Right kidney (tissue), 1 donor: ENCODE results near the gene CCDC24.

Experiments
- DNase-seq: peaks from one replicate; pipeline ENCODE4 v3.0.0-alpha.2; 2016

CCDC24 gene

DNA sequence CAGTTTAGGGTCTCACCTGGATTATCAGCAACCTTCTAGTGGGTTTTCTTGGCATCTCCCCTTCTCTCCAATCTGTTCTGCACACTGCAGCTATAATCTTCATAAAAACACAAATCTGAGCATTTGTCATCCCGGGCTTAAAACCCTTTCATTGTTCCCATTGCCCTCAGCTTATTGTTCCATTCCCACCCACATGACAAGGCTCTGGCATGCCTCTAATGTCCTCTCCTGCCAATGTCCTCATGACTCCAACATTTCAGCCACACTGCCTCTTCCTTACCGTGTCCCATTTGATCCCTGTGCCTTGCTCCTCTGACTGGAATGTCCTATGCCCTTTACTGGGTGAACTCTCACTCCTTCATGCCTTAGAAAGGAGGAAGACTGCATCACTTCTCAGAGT, 29.1 kb upstream of the CCDC24 start:
- DNase-seq: no peak

DNA sequence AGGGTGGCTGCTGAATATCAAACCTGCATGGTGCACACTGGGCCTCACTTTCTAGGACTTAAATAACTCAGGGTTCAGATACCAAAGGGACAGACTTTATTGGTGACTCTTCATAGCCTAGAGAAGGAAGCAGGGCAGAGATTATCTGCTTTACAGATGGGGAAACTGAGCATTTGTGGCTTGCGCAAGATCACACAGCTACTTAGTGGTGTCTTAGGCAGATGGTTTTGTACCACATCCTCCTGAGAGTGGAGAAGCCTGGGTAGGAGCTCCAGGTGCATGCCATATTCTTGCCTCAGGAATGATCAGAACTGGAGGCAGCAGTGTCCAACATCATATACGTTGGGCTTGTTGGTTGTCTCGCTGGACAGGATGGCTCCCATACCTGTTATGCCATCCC, 28.4 kb upstream of the CCDC24 start:
- DNase-seq: no peak

- no peak for DNase-seq
Measured at GRCh38 chr1:43963890-43964289, 27.5 kb upstream of the CCDC24 start.

DNA sequence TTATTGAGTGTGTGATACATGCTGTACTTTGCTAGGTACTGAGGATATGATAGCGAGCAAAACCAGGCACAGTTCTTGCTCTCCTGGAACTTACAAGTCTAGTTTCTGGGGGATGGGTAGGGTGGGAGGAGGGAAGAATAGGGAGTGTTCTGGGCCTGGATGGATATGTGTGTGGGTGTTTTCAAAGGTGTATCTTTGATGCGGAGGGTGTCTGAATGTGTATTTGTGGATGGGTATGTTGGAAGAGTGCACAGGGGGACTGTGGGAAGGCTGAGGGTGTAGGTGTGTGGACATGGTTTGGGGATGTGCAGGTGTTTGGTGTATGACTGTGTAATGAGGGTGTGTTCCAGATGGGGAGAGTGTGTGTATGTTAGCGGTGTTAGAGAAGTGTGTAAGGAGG, 26.1 kb upstream of the CCDC24 start:
- no peak for DNase-seq

DNA sequence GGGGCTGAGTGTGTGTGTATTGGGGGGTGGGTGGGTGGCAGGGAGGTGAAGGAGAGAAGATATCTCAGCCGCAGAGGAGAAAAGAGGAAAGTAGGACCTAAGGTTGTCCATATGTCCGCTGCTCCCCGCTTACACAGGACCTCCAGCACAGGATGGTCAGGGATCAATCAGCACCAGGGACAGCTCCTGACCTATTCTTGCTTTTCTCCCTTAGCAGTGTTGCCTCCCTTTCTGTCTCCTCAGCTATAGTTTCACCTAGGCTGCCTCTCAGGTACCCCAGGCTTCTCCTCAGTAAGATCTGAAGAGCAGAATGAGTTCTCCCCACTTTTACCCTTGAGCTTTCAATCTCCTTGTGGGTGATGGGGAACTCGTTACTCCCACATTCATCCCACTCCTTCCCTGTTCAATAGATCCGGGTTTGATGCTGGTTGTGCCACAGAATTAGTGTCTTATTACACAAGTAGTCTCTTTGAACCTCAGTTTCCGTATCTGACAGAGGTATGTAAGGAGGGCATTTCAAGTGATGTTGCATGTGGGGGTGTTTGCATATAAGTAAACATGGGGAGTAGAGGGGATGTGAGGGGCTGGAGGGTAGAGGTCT, 23.0 kb upstream of the CCDC24 start:
- DNase-seq: no peak

DNA sequence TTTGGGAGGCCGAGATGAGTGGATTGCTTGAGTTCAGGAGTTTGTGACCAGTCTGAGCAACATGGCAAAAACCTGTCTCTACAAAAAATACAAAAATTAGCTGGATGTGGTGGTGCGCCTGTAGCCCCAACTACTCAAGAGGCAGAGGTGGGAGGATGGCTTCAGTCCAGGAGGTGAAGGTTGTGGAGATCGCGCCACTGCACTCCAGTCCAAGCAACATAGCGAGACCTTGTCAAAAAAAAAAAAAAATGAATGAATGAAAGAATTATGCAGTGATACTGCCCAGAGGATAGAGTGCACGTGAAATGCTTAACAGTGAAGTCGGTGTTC, 22.0 kb upstream of the CCDC24 start:
- no peak for DNase-seq

DNA sequence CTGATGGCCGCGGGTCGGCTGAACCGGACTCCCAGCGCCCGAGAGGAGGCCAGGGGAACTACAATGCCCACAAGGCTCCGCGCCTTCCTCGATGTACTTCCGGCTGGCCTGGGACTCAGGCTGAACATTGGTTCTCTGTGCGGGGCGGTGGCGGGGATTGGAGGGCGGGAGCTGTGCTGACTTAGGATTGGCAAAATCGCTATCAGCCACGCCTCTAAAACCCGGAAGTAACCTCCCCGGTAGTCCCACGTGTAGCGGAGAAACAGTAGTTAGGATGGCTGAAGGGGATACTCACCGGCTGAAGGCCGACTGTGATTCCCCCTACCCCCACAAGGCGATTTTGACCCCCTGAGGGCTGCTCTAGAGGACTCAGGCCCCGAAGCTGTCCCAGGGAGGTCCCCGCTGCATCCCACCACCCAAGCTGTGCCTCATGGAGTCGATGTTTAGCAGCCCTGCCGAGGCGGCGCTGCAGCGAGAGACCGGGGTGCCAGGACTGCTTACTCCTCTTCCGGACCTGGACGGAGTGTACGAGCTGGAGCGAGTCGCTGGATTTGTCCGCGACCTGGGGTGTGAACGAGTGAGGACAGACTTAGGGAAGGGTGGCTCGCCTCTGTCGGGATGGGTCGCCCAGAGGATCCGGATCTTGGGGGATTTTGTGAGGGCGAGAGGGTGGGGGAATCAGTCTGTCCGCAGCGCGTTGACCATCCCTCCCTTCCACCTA, 21.5 kb upstream of the CCDC24 start, which contains the start of gene DPH2:
TSS of gene DPH2 (plus strand) at position 265 of the 721 bp plus-strand sequence. CDS start at position 431, 166 bp downstream.
- DNase-seq: peak; percentile 59

- no peak for DNase-seq
Measured at GRCh38 chr1:43970502-43970901, 20.9 kb upstream of the CCDC24 start.

DNA sequence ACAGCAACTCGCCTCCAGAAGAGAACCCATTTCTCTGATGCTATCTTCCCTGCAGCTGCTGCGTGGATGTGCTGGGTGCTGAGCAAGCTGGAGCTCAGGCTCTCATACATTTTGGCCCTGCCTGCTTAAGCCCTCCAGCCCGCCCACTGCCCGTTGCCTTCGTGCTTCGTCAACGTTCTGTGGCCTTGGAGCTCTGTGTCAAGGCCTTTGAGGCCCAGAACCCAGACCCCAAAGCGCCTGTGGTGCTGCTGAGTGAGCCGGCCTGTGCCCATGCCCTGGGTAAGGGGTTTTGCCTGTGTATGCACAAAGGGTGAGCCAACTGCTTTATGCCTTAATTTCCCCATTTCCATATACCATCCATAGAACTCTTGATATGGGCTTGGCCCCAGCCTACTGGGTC, 20.5 kb upstream of the CCDC24 start:
- DNase-seq: no peak

DNA sequence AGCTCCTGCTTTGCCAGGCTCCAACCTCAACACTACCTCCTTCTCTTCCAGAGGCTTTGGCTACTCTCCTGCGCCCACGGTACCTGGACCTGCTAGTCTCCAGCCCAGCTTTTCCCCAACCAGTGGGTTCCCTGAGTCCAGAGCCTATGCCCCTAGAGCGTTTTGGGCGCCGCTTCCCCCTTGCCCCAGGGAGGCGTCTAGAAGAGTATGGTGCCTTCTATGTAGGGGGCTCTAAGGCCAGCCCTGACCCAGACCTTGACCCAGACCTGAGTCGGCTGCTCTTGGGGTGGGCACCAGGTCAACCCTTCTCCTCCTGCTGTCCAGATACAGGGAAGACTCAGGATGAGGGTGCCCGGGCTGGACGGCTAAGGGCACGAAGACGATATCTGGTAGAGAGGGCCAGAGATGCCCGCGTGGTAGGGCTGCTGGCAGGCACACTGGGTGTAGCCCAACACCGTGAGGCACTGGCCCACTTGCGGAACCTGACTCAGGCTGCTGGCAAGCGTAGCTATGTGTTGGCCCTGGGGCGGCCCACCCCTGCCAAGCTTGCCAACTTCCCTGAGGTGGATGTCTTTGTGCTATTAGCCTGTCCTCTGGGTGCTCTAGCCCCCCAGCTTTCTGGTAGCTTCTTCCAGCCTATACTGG, 19.9 kb upstream of the CCDC24 start:
- DNase-seq: no peak

DNA sequence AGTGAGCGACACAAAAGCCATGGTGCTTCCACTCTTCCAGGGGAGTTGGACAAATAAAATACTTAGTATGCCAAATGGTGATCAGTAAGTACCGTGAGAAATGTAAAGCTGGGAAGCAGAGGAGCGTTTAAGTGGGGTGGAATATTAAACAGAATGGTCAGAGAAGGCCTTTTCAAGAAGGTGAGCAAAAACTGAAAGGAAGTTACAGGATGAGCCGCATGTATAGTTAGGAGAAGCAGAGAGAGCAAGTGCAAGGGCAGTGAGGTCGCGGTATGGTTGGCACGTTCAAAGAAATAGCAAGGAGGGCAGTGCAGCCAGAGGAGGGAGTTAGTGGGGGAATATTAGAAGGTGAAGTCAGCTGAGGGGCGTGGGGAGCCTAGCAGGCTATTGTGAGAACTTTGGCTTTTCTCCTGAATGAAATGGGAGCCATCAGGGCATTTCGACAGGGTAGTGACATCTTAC, 17.4 kb upstream of the CCDC24 start:
- no peak for DNase-seq

DNA sequence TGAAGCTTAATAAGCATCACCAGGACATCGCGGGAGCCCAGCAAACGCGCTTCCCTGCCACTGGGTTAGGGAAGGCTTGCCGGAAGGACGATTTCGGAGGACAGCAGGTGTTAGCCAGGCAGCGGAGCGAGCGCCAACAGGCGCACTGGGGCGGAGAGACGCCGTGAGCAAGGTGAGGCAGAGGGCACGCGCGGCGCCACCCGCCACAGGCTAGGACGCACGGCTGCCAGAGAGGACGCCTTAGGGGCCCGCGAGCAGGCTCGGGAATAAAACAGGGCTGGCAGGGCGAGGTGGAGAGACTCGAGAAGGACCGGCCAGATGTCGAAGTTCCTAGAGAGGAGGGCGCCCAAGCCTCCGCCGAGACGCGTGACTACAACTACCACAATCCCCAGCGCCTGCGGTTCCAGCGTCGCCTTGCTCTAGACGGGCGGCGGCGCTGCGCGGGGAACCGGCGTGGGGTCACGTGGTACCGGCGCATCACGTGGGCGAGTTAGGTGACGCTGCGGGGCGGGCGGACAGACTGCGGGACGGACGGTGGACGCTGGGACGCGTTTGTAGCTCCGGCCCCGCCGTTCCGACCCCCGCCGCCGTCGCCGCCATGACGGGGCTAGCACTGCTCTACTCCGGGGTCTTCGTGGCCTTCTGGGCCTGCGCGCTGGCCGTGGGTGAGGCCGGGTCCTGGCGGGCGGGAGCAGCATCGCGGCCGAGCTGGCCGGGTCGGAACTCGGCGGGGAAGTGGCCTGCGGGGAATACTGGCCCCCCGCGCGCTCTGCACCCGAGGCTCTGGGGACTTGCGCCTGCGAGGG, 16.8 kb upstream of the CCDC24 start, which contains the start of gene ATP6V0B:
TSS of gene ATP6V0B (plus strand) at position 518 of the 806 bp plus-strand sequence. CDS start at position 599, 81 bp downstream.
- DNase-seq: peak; percentile 93

- DNase-seq: no peak
Measured at GRCh38 chr1:43975249-43975961, 16.0 kb upstream of the CCDC24 start.

DNA sequence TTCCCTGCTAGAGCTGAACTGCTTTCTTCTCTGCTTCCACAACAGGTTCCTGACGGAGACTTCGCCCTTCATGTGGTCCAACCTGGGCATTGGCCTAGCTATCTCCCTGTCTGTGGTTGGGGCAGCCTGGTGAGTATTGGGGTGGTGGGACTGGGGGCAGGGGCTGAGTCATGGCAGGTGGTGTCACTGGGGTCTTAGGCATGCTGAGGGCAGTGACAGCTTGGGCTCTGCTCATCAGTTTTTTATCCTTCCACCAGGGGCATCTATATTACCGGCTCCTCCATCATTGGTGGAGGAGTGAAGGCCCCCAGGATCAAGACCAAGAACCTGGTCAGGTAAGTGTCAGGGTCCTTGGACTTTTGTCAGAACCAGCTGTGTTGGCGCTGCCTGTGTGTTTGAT, 15.4 kb upstream of the CCDC24 start:
- no peak for DNase-seq

DNA sequence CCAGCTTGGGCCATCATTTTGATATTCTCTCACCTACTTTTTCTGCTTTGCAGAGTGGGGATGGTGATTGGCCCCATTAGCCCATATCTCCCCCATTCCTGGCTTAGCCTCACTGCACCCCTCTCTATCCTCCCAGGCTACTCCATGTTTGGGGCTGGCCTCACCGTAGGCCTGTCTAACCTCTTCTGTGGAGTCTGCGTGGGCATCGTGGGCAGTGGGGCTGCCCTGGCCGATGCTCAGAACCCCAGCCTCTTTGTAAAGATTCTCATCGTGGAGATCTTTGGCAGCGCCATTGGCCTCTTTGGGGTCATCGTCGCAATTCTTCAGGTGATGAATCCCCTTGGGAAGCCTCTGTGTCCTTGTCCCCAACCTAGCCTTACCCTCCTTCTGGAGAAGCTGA, 14.5 kb upstream of the CCDC24 start:
- no peak for DNase-seq

GRCh38 chr1:43977376-43978263, 13.8 kb upstream of the CCDC24 start:
- DNase-seq: no peak

GRCh38 chr1:43978264-43978550, 13.2 kb upstream of the CCDC24 start:
- no peak for DNase-seq

DNA sequence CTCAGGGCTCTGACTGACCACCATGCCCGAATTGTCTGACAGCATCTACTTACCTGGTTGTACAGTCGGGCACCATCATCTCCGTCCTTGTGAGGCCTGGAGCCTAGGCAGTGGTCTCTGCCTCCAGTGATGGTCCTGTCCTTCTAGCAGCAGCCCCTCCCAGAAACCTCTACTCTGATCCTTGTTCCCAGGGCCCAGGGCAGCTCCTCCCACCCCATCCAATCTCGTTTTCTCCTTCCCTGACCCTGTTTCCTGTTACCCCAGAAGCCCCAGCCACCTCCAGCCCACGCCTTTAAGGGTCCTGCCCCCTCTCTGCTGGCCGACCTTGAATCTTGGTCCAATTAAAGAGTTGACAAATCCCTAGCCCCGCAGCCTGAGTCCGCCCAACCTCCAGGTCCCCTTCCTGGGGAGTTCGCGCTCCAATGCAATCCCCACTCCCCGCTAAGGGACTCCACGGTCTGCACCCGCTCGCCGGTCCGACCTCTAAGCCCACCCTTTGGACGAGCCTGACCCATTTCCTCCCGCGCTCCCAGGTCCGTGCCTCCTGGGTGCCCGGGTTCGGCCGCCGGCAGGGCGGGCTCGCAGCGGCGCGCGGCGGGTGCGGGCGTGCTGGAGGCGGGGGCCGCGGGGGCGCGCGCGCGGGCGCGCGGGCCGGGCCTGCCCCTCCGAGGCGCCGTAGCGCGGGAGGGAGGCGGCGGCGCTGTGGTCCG, 12.7 kb upstream of the CCDC24 start, which contains the start of gene B4GALT2:
TSS of gene B4GALT2 (plus strand) at position 660 of the 710 bp plus-strand sequence. CDS start 1,951 bp downstream, outside the sequence.
- peak; percentile 58 for DNase-seq

- DNase-seq: no peak
Measured at GRCh38 chr1:43979261-43979527, 12.2 kb upstream of the CCDC24 start.

DNA sequence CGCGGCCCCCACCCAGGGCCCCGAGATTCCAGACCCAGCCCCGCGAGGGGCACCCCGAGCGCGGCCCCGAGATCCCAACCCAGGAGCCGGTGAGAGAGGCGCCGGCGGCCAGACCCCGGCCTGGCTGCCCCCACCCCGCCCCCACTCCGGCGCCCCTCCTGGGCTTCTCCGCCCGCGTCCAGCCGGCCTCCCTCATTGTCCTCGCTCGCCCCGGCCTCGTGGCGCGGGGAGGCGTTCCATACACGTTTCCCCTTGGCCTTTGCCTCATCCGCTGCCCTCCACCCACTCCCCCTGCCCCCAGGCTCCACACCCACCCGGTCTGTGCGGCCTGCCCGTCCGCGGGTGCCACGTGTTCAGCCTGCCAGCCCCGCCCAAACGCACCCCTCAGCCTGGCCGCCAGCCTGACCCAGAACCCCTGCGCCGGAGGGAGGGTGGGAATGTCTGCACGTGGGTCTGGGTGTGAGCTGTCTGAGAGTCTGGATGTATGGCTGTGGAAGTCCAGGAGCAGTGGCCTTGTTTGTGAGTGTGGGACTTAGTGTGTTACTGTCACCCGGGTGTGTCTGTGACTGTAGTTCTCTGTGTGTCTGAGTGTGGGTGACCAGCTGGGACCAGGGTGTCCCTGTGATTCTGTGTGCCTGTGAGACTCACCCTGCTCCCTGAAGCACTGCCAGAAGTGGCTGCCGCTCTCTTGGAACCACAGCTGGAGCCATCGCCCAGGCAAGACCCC, 11.7 kb upstream of the CCDC24 start:
- peak; percentile 55 for DNase-seq
